H1 (cell line): ENCODE results near the gene FAF2. TPM values are rescaled to one million over a fixed set of nuclear protein-coding genes. Genes with fewer than 3 reads are reported as not detected.

Experiments
- CTCF ChIA-PET: fragments of 300-600 bp; sonication (Branson Sonifier 250); formaldehyde crosslinking; loops from one replicate; lab custom pipeline; 2021; ENCODE audit not compliant: partially characterized antibody; lab: Charles Lee
- POLR2A ChIA-PET: fragments of 300-600 bp; sonication (Branson Sonifier 250); formaldehyde crosslinking; loops from one replicate; lab custom pipeline; 2021; ENCODE audit warnings: inconsistent platforms; ENCODE audit not compliant: partially characterized antibody; lab: Charles Lee
- DNase-seq, 2 experiments: peaks; one replicate each; pipeline versions ENCODE4 v3.0.0 to v3.0.0-alpha.2; 2010 to 2022; ENCODE audit warnings: low spot score in 2 of 2, low read depth in 1 of 2, mixed read lengths in 1 of 2
- FAIRE-seq: peaks from 2 replicates; lab custom pipeline; 2011; peaks lifted over from hg19 to GRCh38; lab: Jason Lieb, UNC
- H2AFZ ChIP-seq: 2 replicates; pipeline ENCODE4 v1.8.1; 2012; ENCODE audit warnings: low read length, inconsistent platforms
- H2AK5ac ChIP-seq: 2 replicates; pipeline ENCODE4 v1.6.1; 2013; ENCODE audit warnings: low read depth, low read length
- H2BK120ac ChIP-seq: replicated peaks from 2 replicates; pipeline ENCODE3; 2013; ENCODE audit warnings: low read depth, low read length, inconsistent platforms
- H2BK12ac ChIP-seq: 2 replicates; pipeline ENCODE4 v1.6.1; 2013; ENCODE audit warnings: low read depth, low read length
- H2BK15ac ChIP-seq: 2 replicates; pipeline ENCODE4 v1.6.1; 2013; ENCODE audit warnings: low read length
- H2BK20ac ChIP-seq: 2 replicates; pipeline ENCODE4 v1.6.1; 2013; ENCODE audit warnings: low read length
- H2BK5ac ChIP-seq: 2 replicates; pipeline ENCODE4 v1.6.1; 2013; ENCODE audit warnings: low read depth, low read length
- H3K14ac ChIP-seq: 2 replicates; pipeline ENCODE4 v1.6.1; 2013; ENCODE audit warnings: inconsistent platforms; ENCODE audit not compliant: insufficient read length
- H3K18ac ChIP-seq: 2 replicates; pipeline ENCODE4 v1.6.1; 2013; ENCODE audit warnings: low read length; ENCODE audit errors: extremely low read depth
- H3K23ac ChIP-seq: 2 replicates; pipeline ENCODE4 v1.6.1; 2013; ENCODE audit warnings: inconsistent platforms; ENCODE audit not compliant: insufficient read length
- H3K23me2 ChIP-seq: 2 replicates; pipeline ENCODE4 v1.6.1; 2013; ENCODE audit warnings: low read depth, low read length
- H3K27ac ChIP-seq: 2 replicates; pipeline ENCODE4 v1.6.1; 2011; ENCODE audit warnings: low read depth, low read length, inconsistent platforms
- H3K27me3 ChIP-seq, 4 experiments: replicated peaks in 1 of 4; 1 replicate in 1 of 4; 2 replicates in 3 of 4; pipeline versions ENCODE4 v1.6.1 to v1.8.1; 2011 to 2013; ENCODE audit warnings: low read length in 3 of 4, mild to moderate bottlenecking in 3 of 4, inconsistent platforms in 2 of 4, mixed read lengths in 2 of 4, moderate library complexity in 1 of 4; ENCODE audit not compliant: control insufficient read depth in 3 of 4, insufficient read depth in 3 of 4; ENCODE audit errors: extremely low read depth in 1 of 4
- H3K36me3 ChIP-seq, 4 experiments: 2 replicates each; pipeline versions ENCODE4 v1.6.1 to v1.8.1; 2011 to 2013; ENCODE audit warnings: mild to moderate bottlenecking in 4 of 4, low read length in 3 of 4, moderate library complexity in 2 of 4, control low read depth in 1 of 4, inconsistent platforms in 1 of 4; ENCODE audit not compliant: insufficient read depth in 4 of 4, control insufficient read depth in 2 of 4
- H3K4ac ChIP-seq: replicated peaks from 2 replicates; pipeline ENCODE3; 2013; ENCODE audit warnings: low read length, low read depth, mixed read lengths, inconsistent platforms; ENCODE audit not compliant: insufficient read length
- H3K4me1 ChIP-seq, 4 experiments: replicated peaks in 1 of 4; 1 replicate in 1 of 4; 2 replicates in 3 of 4; pipeline versions ENCODE4 v1.6.1 to v1.8.1; 2011 to 2013; ENCODE audit warnings: low read length in 3 of 4, inconsistent platforms in 2 of 4, mixed read lengths in 1 of 4; ENCODE audit not compliant: insufficient read depth in 4 of 4, control insufficient read depth in 3 of 4
- H3K4me2 ChIP-seq, 2 experiments: 2 replicates each; pipeline versions ENCODE4 v1.6.1 to v1.8.1; 2011 to 2013; ENCODE audit warnings: low read depth in 2 of 2, low read length in 2 of 2, control low read depth in 1 of 2, inconsistent platforms in 1 of 2, mild to moderate bottlenecking in 1 of 2; ENCODE audit not compliant: insufficient read depth in 1 of 2
- H3K4me3 ChIP-seq, 4 experiments: fragments of 200-600, 300-600 bp in 1 of 4; sonication (generic), shearing (Covaris generic), sonication (Bioruptor Twin) in 1 of 4; 2 replicates each; pipeline versions ENCODE4 v1.5.1 to v1.8.1; 2011 to 2016; ENCODE audit warnings: low read length in 4 of 4, low read depth in 3 of 4, control low read depth in 2 of 4, inconsistent platforms in 2 of 4, mild to moderate bottlenecking in 2 of 4, mixed read lengths in 1 of 4, moderate library complexity in 1 of 4; ENCODE audit not compliant: insufficient read depth in 2 of 4; ENCODE audit errors: extremely low read depth in 1 of 4
- H3K56ac ChIP-seq: replicated peaks from 2 replicates; pipeline ENCODE3; 2013; ENCODE audit warnings: low read depth, mild to moderate bottlenecking, mixed read lengths, low read length, inconsistent platforms; ENCODE audit not compliant: insufficient read length
- H3K79me1 ChIP-seq: 2 replicates; pipeline ENCODE4 v1.6.1; 2013; ENCODE audit warnings: low read depth, low read length, control low read depth
- H3K79me2 ChIP-seq, 2 experiments: 2 replicates each; pipeline versions ENCODE4 v1.6.1 to v1.8.1; 2012 to 2013; ENCODE audit warnings: low read length in 2 of 2, mild to moderate bottlenecking in 2 of 2, inconsistent platforms in 1 of 2; ENCODE audit not compliant: insufficient read depth in 2 of 2, control insufficient read depth in 1 of 2
- H3K9ac ChIP-seq, 4 experiments: replicated peaks in 1 of 4; 1 replicate in 1 of 4; 2 replicates in 3 of 4; pipeline versions ENCODE4 v1.6.1 to v1.8.1; 2011 to 2013; ENCODE audit warnings: low read depth in 3 of 4, low read length in 3 of 4, control low read depth in 2 of 4, mild to moderate bottlenecking in 2 of 4, moderate library complexity in 2 of 4, inconsistent platforms in 1 of 4; ENCODE audit errors: extremely low read depth in 1 of 4
- H3K9me3 ChIP-seq, 2 experiments: 2 replicates each; pipeline versions ENCODE4 v1.6.1 to v1.8.1; 2012 to 2013; ENCODE audit warnings: mild to moderate bottlenecking in 2 of 2, moderate library complexity in 2 of 2, control low read depth in 1 of 2, inconsistent platforms in 1 of 2, low read depth in 1 of 2, low read length in 1 of 2, mixed read lengths in 1 of 2; ENCODE audit not compliant: insufficient read depth in 2 of 2
- H4K20me1 ChIP-seq, 2 experiments: replicated peaks in 1 of 2; 2 replicates each; pipeline versions ENCODE3 to v1.8.1; 2011 to 2013; ENCODE audit warnings: inconsistent platforms in 2 of 2, low read length in 2 of 2, mild to moderate bottlenecking in 1 of 2; ENCODE audit not compliant: insufficient read depth in 2 of 2, control insufficient read depth in 1 of 2
- H4K5ac ChIP-seq: 2 replicates; pipeline ENCODE4 v1.6.1; 2013; ENCODE audit warnings: low read length, low read depth, mixed read lengths, inconsistent platforms; ENCODE audit not compliant: insufficient read length
- H4K8ac ChIP-seq: 2 replicates; pipeline ENCODE4 v1.8.0; 2013; ENCODE audit warnings: mild to moderate bottlenecking, moderate library complexity, low read length, inconsistent platforms; ENCODE audit not compliant: insufficient read depth; ENCODE audit errors: extremely low read depth
- H4K91ac ChIP-seq: replicated peaks from 2 replicates; pipeline ENCODE3; 2013; ENCODE audit warnings: low read length, mixed read lengths, inconsistent platforms; ENCODE audit not compliant: insufficient read length
- BACH1 ChIP-seq: IDR thresholded peaks from 2 replicates; pipeline ENCODE4 v1.6.1; 2012; ENCODE audit warnings: low read length, improper control_type of control experiment
- CBX8 ChIP-seq: fragments of 300-800, 300-1000 bp; sonication (generic); IDR thresholded peaks from 2 replicates; pipeline ENCODE4 v1.7.1; 2016; ENCODE audit warnings: low read depth, low read length, borderline replicate concordance
- EGR1 ChIP-seq: IDR thresholded peaks from 2 replicates; pipeline ENCODE4 v1.6.1; 2011; ENCODE audit warnings: low read depth, low read length, borderline replicate concordance
- EP300 ChIP-seq, 2 experiments: IDR thresholded peaks; 1 replicate in 1 of 2; 2 replicates in 1 of 2; pipeline ENCODE4 v1.6.1; 2011 to 2012; ENCODE audit warnings: low read depth in 2 of 2, low read length in 2 of 2, mild to moderate bottlenecking in 2 of 2, borderline replicate concordance in 1 of 2, inconsistent platforms in 1 of 2, moderate library complexity in 1 of 2
- HDAC2 ChIP-seq, 2 experiments: fragments of 300-600 bp in 1 of 2; sonication (generic) in 1 of 2; IDR thresholded peaks; 2 replicates each; pipeline ENCODE4 v1.6.1; 2011 to 2012; ENCODE audit warnings: low read depth in 2 of 2, low read length in 2 of 2, mild to moderate bottlenecking in 2 of 2, moderate library complexity in 2 of 2, borderline replicate concordance in 1 of 2, inconsistent platforms in 1 of 2
- KDM4A ChIP-seq: IDR thresholded peaks from one replicate; pipeline ENCODE4 v1.7.1; 2012; ENCODE audit warnings: low read depth, mild to moderate bottlenecking, moderate library complexity, low read length, inconsistent platforms; ENCODE audit not compliant: severe bottlenecking
- MAX ChIP-seq: IDR thresholded peaks from 2 replicates; pipeline ENCODE4 v1.6.1; 2012; ENCODE audit warnings: inconsistent platforms
- PHF8 ChIP-seq: fragments of 200-600 bp; sonication (generic); conservative IDR thresholded peaks from 2 replicates; pipeline ENCODE4 v1.7.1; 2012; ENCODE audit warnings: low read depth, mild to moderate bottlenecking, inconsistent platforms, low read length, moderate library complexity
- TBP ChIP-seq: IDR thresholded peaks from 2 replicates; pipeline ENCODE4 v1.6.1; 2011; ENCODE audit warnings: low read depth, low read length, improper control_type of control experiment
- TEAD4 ChIP-seq: IDR thresholded peaks from 2 replicates; pipeline ENCODE4 v1.6.1; 2012; ENCODE audit warnings: low read depth, low read length, inconsistent platforms, mixed read lengths
- WGBS, 2 experiments: shearing (Covaris generic) in 1 of 2; methylation state at CpG; one replicate each; pipeline versions ENCODE4 v1.1.6 to v1.1.7; 2013 to 2015; ENCODE audit warnings: low lambda C conversion rate in 2 of 2, mixed read lengths in 2 of 2, inconsistent platforms in 1 of 2, low coverage in 1 of 2, missing lambda C conversion rate in 1 of 2; ENCODE audit not compliant: insufficient replicate concordance in 2 of 2, insufficient coverage in 1 of 2, insufficient read length in 1 of 2; ENCODE audit errors: extremely low coverage in 1 of 2, missing lambda C conversion rate in 1 of 2; 5-methylcytosine and 5-hydroxymethylcytosine counted together
- polyA plus RNA-seq, 7 experiments: library from polyadenylated mRNA; depleted of rRNA in 3 of 7; stranded (reverse) in 5 of 7; unstranded in 2 of 7; fragments of >200 nt in 5 of 7; fragments of 200-250 nt in 2 of 7; gene quantifications; 1 replicate in 5 of 7; 2 replicates in 1 of 7; 4 replicates in 1 of 7; pipeline versions ENCODE4 v1.2.1 to v1.2.3, GENCODE V29; 2011 to 2013; ENCODE audit warnings: missing spikeins in 2 of 7, mixed read lengths in 2 of 7
- total RNA-seq: library from RNA; stranded (reverse); fragmentation: NEBNext Ultra II Directional; extraction: Animal tissue kit (Norgen Biotek cat#: 25700); gene quantifications from 2 replicates; pipeline ENCODE4 v1.2.1, GENCODE V29; 2021

The FAF2 gene
- total and polyA plus RNA-seq, 2 of the 8 experiments (the other 6 are each of a cell fraction or from before 2014, with no cell fraction given), result 20.8 to 35.8 TPM

GRCh38 chr5:176536132-176536901 lies 88.1 kb downstream of the FAF2 start:
- H2BK120ac ChIP-seq, result peak overlapping the region; percentile 16
- H2BK5ac ChIP-seq, result peak overlapping the region; percentile 67
- H3K18ac ChIP-seq, result peak overlapping the region; percentile 72
- H3K14ac ChIP-seq, result no peak overlapping the region
- peak overlapping the region; percentile 99 for H4K8ac ChIP-seq
- peak overlapping the region; percentile 98 for H3K27ac ChIP-seq
- H3K36me3 ChIP-seq, result peaks cover 11 to 27% (median 13%) of the 10 kb centered on the region in 4 experiments
- ChIA-PET POLR2A (interaction anchor here (0.7 to 21.1 kb wide), 38 partner anchors 8 to 683 kb away, joined by 3 to 458 read pairs (median 6); partner anchors contain the start of genes CDHR2, CLTB, EIF4E1B and FAF2), CTCF (interaction anchor here (0.8 to 1.9 kb wide), 7 partner anchors 9 to 88 kb away, joined by 3 to 8 read pairs (median 4); no protein-coding TSS in a partner anchor)
- peak overlapping the region; percentile 91 for H4K5ac ChIP-seq
- H2AFZ ChIP-seq, result no peak overlapping the region
- peak overlapping the region; percentile 88 for H3K56ac ChIP-seq
- no peak overlapping the region for H2BK15ac ChIP-seq
- peak overlapping the region; percentile 92 for H4K91ac ChIP-seq
- 2% methylated on average over 29 of the region's 43 CpGs; no CpG with 5 or more reads in 1 of the 2 experiments for WGBS, 2 experiments
- FAIRE-seq (no peak), DNase-seq (peak in 1 of 2 experiments; percentile 79)
- no peak overlapping the region for H2BK20ac ChIP-seq
- H3K23me2 ChIP-seq, result peaks cover 12% of the 10 kb centered on the region
- H3K4me1 ChIP-seq, result peaks cover 12 to 26% (median 23%) of the 10 kb centered on the region in 4 experiments
- H3K4ac ChIP-seq, result peak overlapping the region; percentile 97
- peaks cover 26 to 27% of the 10 kb centered on the region in 2 experiments for H4K20me1 ChIP-seq
- peak overlapping the region; percentile 9 for H3K23ac ChIP-seq
- H3K4me3 ChIP-seq, result peak overlapping the region; percentile 83 to 98 (median 93)
- peaks cover 11% of the 10 kb centered on the region for H3K79me1 ChIP-seq
- no peaks in the 10 kb centered on the region for H3K9me3 ChIP-seq
- peaks cover 36 to 53% of the 10 kb centered on the region in 2 experiments for H3K79me2 ChIP-seq
- H3K27me3 ChIP-seq, result no peaks in the 10 kb centered on the region
- H2AK5ac ChIP-seq, result peak overlapping the region; percentile 65; the same call in 1 of the 2 replicates
- H3K9ac ChIP-seq, result peak overlapping the region; percentile 97 to 99 (median 98)
- peak overlapping the region; percentile 85 to 98 for H3K4me2 ChIP-seq
- H2BK12ac ChIP-seq, result peak overlapping the region; percentile 62; the same call in 1 of the 2 replicates
- TF ChIP-seq PHF8 (peak; percentile 45; the same call in 1 of the 2 replicates), EP300 (IDR thresholded peaks at IDR 0.05; ENCODE audit: borderline replicate concordance in 1 of 2, low read depth in 2 of 2, low read length in 2 of 2) (0 out of 3 replicates have a peak, but pooled peaks of 1 of the 2 experiments have one; percentile 62), HDAC2 (IDR thresholded peaks at IDR 0.05; ENCODE audit: borderline replicate concordance in 1 of 2, low read depth in 2 of 2, low read length in 2 of 2) (peak in 1 of 2 experiments; percentile 18; a peak in 1 of 4 replicates), KDM4A (peak; percentile 2), MAX (peak; percentile 98), BACH1 (no peak), TEAD4 (no peak), CBX8 (no peak), TBP (peak; percentile 47; the same call in 1 of the 2 replicates), EGR1 (0 out of 2 replicates have a peak, but pooled peaks have one; percentile 19)
